Esophagus squamous epithelium (tissue), 5 donors: ENCODE data around the gene TTYH3. TPM values are rescaled to one million over a fixed set of nuclear protein-coding genes. Genes with fewer than 3 reads are reported as not detected.

Source experiments
- DNase-seq: peaks from one replicate; lab custom pipeline; 2025; lab: John Stamatoyannopoulos, UW
- H3K27ac ChIP-seq, 4 donors: fragments of 200-600 bp; sonication (generic); one replicate each; pipeline ENCODE4 v1.5.1; 2016 to 2019; ENCODE audit warnings: mild to moderate bottlenecking in 1 of 4
- H3K27me3 ChIP-seq, 4 donors: fragments of 200-600 bp; sonication (generic); 1 replicate in 3 of 4; 2 replicates in 1 of 4; pipeline versions ENCODE4 v1.5.1 to v1.6.0; 2017 to 2021; ENCODE audit warnings: antibody characterized with exemption in 1 of 4
- H3K36me3 ChIP-seq, 3 donors: fragments of 200-600 bp; sonication (generic); one replicate each; pipeline ENCODE4 v1.5.1; 2016 to 2019
- H3K4me1 ChIP-seq, 3 donors: fragments of 200-600 bp; sonication (generic); one replicate each; pipeline ENCODE4 v1.5.1; 2017 to 2019
- H3K4me3 ChIP-seq, 4 donors: fragments of 200-600 bp; sonication (generic); 1 replicate in 3 of 4; 2 replicates in 1 of 4; pipeline ENCODE4 v1.5.1; 2016 to 2019; ENCODE audit warnings: mild to moderate bottlenecking in 2 of 4, moderate library complexity in 1 of 4
- H3K9me3 ChIP-seq, 3 donors: fragments of 200-600 bp; sonication (generic); one replicate each; pipeline ENCODE4 v1.5.1; 2016 to 2019
- POLR2A ChIP-seq, 4 donors: fragments of 450-650 bp; IDR thresholded peaks; one replicate each; pipeline ENCODE4 v1.6.1; 2017; ENCODE audit warnings: antibody characterized with exemption in 4 of 4, mild to moderate bottlenecking in 4 of 4, moderate library complexity in 3 of 4
- WGBS, 2 donors: methylation state at CpG; one replicate each; pipeline ENCODE4 v1.1.5; 2018; 5-methylcytosine and 5-hydroxymethylcytosine counted together
- intact Hi-C: fragments of 100-400 bp; cut with DNase I; formaldehyde crosslinking; loops from one replicate; pipeline ENCODE4 v1.15.0; 2022
- total RNA-seq, 4 donors: library from RNA; depleted of rRNA; stranded (reverse); fragments of >200 nt; gene quantifications; one replicate each; pipeline ENCODE4 v1.1.0, GENCODE V29; 2016
- TF ChIP-seq, protein P1 (sequence below), 6 experiments: fragments of 450-650 bp in 4 of 6; fragments of 200-600 bp in 2 of 6; sonication (generic) in 2 of 6; IDR thresholded peaks; one replicate each; pipeline ENCODE4 v1.5.1; 2016 to 2019; ENCODE audit warnings: antibody characterized with exemption in 6 of 6, mild to moderate bottlenecking in 4 of 6, moderate library complexity in 4 of 6
- donor health status: DM: yes; HTN: yes; CAD: no.

Gene TTYH3
- total RNA-seq, 4 donors from 2014 or later = 4.7 to 23.1 (median 10.2) TPM

DNA sequence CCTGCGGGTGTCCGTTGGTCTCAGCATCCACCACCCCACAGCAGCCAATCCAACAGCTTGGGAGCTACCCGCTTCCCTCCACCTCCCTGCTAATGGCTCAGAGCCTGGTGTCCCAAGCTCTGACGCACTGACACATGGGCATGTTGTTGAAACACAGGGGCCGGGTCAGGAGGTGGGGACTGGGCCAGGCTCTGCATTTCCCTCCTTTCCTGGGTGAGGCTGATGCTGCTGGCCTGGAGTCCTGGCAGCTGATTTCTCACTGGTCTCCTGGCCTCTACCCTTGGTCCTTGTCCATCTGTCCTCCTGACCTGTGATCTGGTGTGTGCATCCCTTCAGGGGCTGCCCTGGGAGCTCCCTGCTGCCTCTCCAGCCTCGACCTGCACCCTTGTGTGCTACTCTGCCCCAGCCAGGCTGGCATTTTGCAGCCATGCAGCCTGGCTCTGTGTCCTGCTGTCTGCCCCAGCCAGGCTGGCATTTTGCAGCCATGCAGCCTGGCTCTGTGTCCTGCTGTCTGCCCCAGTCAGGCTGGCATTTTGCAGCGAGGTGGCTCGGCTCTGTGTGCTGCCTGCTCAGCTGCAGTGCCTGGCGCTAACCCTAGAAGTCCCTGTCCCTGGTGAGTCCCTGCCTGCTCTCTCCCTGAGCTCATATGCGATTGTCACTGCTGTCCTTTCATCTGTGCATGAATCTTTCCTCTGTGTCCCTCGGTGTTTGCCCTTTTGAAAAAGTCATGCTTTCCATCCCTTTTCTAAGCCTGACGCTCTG is 70.2 kb downstream of the TTYH3 start:
- DNase-seq = no peak
- WGBS, 2 donors = 43 to 57% methylated on average over 4 to 9 of the region's 12 CpGs
- Histone ChIP-seq H3K36me3 (no peaks in the 10 kb centered on the region), H3K9me3 (no peaks in the 10 kb centered on the region), H3K27me3 (peaks cover 0 to 24% (median 0%) of the 10 kb centered on the region in 4 donors), H3K4me3 (no peak overlapping the region), H3K27ac (no peak overlapping the region), H3K4me1 (peaks cover 0 to 3% (median 0%) of the 10 kb centered on the region in 3 donors)
- intact Hi-C loops = no loop called here
- TF ChIP-seq POLR2A (IDR thresholded peaks at IDR 0.05) = no peak
- TF ChIP-seq, protein P1, sequence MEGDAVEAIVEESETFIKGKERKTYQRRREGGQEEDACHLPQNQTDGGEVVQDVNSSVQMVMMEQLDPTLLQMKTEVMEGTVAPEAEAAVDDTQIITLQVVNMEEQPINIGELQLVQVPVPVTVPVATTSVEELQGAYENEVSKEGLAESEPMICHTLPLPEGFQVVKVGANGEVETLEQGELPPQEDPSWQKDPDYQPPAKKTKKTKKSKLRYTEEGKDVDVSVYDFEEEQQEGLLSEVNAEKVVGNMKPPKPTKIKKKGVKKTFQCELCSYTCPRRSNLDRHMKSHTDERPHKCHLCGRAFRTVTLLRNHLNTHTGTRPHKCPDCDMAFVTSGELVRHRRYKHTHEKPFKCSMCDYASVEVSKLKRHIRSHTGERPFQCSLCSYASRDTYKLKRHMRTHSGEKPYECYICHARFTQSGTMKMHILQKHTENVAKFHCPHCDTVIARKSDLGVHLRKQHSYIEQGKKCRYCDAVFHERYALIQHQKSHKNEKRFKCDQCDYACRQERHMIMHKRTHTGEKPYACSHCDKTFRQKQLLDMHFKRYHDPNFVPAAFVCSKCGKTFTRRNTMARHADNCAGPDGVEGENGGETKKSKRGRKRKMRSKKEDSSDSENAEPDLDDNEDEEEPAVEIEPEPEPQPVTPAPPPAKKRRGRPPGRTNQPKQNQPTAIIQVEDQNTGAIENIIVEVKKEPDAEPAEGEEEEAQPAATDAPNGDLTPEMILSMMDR (IDR thresholded peaks at IDR 0.05) = no peak

DNA sequence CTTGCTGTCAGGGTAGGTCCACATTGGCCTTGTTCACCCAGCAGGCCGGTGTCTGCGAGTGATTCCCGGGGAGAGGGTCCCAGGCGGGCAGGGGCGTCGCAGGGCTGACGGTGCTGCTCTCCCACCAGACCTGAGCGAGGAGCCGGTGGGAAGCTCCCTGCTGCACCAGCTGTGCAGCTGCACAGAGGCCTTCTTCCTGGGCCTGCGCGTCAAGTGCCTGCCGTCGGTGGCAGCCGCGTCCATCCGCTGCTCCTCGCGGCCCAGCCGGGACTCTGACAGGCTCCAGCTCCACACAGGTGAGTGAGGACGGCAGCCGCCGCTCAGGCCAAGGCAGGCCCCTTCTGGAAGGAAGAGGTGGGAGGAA is 70.8 kb downstream of the TTYH3 start:
- WGBS, 2 donors = 85 to 96% methylated on average over 5 to 8 of the region's 22 CpGs
- no peak overlapping the region for H3K27ac ChIP-seq
- intact Hi-C loops = no loop called here
- TF ChIP-seq, protein P1 (IDR thresholded peaks at IDR 0.05) = no peak
- no peak for TF ChIP-seq POLR2A (IDR thresholded peaks at IDR 0.05)
- H3K4me1 ChIP-seq = peaks cover 0 to 3% (median 0%) of the 10 kb centered on the region in 3 donors
- DNase-seq = no peak
- H3K36me3 ChIP-seq = no peaks in the 10 kb centered on the region
- no peaks in the 10 kb centered on the region for H3K9me3 ChIP-seq
- peaks cover 0 to 30% (median 0%) of the 10 kb centered on the region in 4 donors for H3K27me3 ChIP-seq
- H3K4me3 ChIP-seq = no peak overlapping the region

DNA sequence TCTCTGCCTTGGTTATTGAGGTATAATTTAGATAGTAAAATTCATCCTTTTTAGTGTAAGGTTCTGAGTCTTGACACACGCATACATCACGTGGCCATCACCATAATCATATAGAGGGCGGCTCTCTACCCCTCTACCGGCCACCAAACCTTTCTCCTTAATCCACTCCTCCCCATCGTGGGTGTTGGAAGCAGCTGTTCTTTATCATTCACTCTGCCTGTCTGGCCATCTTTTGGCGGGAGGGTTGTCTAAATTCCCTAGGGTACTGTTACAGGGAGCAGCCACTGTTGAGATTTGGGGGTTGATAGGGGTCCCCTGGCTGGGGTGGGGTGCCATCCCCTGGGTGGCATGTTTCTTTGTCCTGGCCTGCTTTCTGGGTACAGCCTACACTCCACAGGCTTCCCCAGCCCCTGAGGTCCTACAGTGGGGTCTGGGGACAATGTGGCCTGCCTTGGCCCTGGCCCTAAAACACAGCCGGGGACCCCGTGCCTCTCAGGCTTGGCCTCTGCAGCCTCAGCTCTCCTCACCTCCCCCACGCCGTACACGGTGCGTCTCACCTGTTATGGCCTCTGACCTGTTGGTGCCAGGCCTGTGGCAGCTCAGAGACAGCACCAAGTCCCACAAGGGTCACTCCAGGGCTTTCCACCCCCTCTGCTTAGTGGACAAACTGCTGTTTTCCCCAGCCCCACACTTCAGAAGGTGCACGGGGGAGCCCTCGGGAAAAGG is 73.7 kb downstream of the TTYH3 start:
- intact Hi-C loops = no loop called here
- WGBS, 2 donors = 74 to 79% methylated on average over 7 to 9 of the region's 14 CpGs
- H3K9me3 ChIP-seq = no peaks in the 10 kb centered on the region
- no peaks in the 10 kb centered on the region for H3K36me3 ChIP-seq
- no peak overlapping the region for H3K27ac ChIP-seq
- peaks cover 0 to 32% (median 0%) of the 10 kb centered on the region in 4 donors for H3K27me3 ChIP-seq
- H3K4me1 ChIP-seq = peaks cover 0 to 15% (median 5%) of the 10 kb centered on the region in 3 donors
- DNase-seq = no peak
- TF ChIP-seq POLR2A (IDR thresholded peaks at IDR 0.05) = no peak
- TF ChIP-seq, protein P1 (IDR thresholded peaks at IDR 0.05) = no peak
- no peak overlapping the region for H3K4me3 ChIP-seq

DNA sequence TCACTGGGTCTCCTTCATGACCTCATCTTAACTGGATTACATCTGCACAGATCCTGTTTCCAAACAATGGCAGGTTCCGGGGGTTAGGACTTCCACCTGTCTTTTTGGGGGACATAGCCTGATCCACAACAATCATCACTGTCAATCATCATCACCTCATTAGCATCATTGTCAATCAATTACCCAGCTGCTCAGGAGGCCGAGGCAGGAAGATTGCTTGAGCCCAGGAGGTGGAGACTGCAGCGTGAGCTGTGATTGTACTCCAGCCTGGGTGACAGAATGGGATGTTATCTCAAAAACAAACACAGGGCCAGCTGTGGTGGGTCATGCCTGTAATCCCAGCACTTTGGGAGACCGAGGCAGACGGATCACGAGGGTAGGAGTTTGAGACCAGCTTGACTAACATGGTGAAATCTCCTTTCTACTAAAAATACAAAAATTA is 74.9 kb downstream of the TTYH3 start:
- Histone ChIP-seq H3K36me3 (no peaks in the 10 kb centered on the region), H3K4me3 (no peak overlapping the region), H3K27ac (no peak overlapping the region), H3K27me3 (peaks cover 0 to 32% (median 0%) of the 10 kb centered on the region in 4 donors), H3K9me3 (no peaks in the 10 kb centered on the region), H3K4me1 (peaks cover 0 to 22% (median 5%) of the 10 kb centered on the region in 3 donors)
- intact Hi-C loops = no loop called here
- DNase-seq = no peak
- WGBS, 2 donors = 57 to 73% methylated on average over 4 to 6 of the region's 6 CpGs
- no peak for TF ChIP-seq POLR2A (IDR thresholded peaks at IDR 0.05)
- TF ChIP-seq, protein P1 (IDR thresholded peaks at IDR 0.05) = no peak

DNA sequence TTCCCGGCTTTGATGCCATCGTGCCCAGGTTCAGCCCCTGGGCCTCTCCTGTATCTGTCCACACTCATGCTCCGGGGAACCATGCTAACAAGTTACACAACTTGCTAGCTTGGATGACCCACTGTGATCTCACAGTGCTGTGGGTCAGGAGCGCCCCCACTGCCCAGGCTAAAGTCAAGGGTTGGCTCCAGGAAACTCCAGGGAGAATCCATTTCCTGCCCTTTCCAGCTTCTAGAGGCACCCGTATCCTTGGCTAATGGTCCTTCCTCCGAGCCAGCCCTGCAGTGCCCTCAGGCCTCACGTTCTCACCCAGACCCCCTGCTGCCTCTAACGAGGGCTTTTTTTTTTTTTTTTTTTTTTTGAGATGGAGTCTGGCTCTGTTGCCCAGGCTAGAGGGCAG is 75.7 kb downstream of the TTYH3 start:
- no peaks in the 10 kb centered on the region for H3K9me3 ChIP-seq
- H3K27ac ChIP-seq = no peak overlapping the region
- no peaks in the 10 kb centered on the region for H3K36me3 ChIP-seq
- peaks cover 0 to 32% (median 0%) of the 10 kb centered on the region in 4 donors for H3K27me3 ChIP-seq
- no peak for TF ChIP-seq POLR2A (IDR thresholded peaks at IDR 0.05)
- TF ChIP-seq, protein P1 (IDR thresholded peaks at IDR 0.05) = no peak
- H3K4me3 ChIP-seq = no peak overlapping the region
- H3K4me1 ChIP-seq = peaks cover 0 to 19% (median 5%) of the 10 kb centered on the region in 3 donors
- WGBS, 2 donors = 79 to 84% methylated on average over 7 to 8 of the region's 8 CpGs
- intact Hi-C loops = no loop called here
- no peak for DNase-seq
